ENCODE results near the gene SPPL2B. TPM values are rescaled to one million over a fixed set of nuclear protein-coding genes. Genes with fewer than 3 reads are reported as not detected.

The SPPL2B gene
- polyA plus RNA-seq, 3 donors from 2014 or later: 6.9 to 16.4 (median 12.5) TPM

- Mint-ChIP-seq H3K4me3 (no peak overlapping the region), H3K27me3 (ENCODE audit: low read depth in 3 of 3) (peaks cover 0 to 2% (median 2%) of the 10 kb centered on the region in 3 donors), H3K36me3 (no peaks in the 10 kb centered on the region), H3K27ac (no peak overlapping the region), H3K9me3 (no peaks in the 10 kb centered on the region), H3K4me1 (peaks cover 11 to 13% of the 10 kb centered on the region in 2 donors)
- no peak for DNase-seq
Measured at GRCh38 chr19:2321565-2322283, 6.8 kb upstream of the SPPL2B start.

DNA sequence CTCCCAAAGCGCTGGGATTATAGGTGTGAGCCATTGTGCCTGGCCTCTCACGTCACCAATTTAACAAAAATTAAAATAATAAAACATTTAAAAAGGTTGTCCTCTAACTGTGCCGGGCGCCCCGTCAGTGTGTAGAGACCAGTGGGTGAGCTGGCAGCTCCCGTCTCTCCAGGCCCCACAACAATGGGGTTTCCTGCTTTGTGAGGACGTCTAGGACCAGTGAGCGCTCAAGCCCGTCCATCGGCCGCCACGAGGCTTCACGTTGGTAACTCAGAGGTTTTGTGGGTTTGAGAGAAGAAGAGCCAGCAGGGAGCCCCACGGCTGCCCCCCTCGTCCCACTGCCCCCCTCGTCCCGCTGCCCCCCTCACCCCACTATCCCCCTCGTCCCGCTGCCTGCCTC, 4.8 kb upstream of the SPPL2B start:
- Mint-ChIP-seq H3K9me3 (no peaks in the 10 kb centered on the region), H3K4me1 (peaks cover 26 to 31% of the 10 kb centered on the region in 2 donors), H3K27me3 (ENCODE audit: low read depth in 3 of 3) (peaks cover 2 to 11% (median 6%) of the 10 kb centered on the region in 3 donors), H3K36me3 (no peaks in the 10 kb centered on the region), H3K4me3 (no peak overlapping the region), H3K27ac (no peak overlapping the region)
- DNase-seq: no peak

GRCh38 chr19:2324220-2324948, 4.1 kb upstream of the SPPL2B start:
- DNase-seq: no peak
- H3K4me1 Mint-ChIP-seq: peaks cover 30 to 37% of the 10 kb centered on the region in 2 donors
- no peaks in the 10 kb centered on the region for H3K36me3 Mint-ChIP-seq
- H3K9me3 Mint-ChIP-seq: no peaks in the 10 kb centered on the region
- peaks cover 2 to 17% (median 8%) of the 10 kb centered on the region in 3 donors for H3K27me3 Mint-ChIP-seq (ENCODE audit: low read depth in 3 of 3)
- no peak overlapping the region for H3K4me3 Mint-ChIP-seq
- no peak overlapping the region for H3K27ac Mint-ChIP-seq

DNA sequence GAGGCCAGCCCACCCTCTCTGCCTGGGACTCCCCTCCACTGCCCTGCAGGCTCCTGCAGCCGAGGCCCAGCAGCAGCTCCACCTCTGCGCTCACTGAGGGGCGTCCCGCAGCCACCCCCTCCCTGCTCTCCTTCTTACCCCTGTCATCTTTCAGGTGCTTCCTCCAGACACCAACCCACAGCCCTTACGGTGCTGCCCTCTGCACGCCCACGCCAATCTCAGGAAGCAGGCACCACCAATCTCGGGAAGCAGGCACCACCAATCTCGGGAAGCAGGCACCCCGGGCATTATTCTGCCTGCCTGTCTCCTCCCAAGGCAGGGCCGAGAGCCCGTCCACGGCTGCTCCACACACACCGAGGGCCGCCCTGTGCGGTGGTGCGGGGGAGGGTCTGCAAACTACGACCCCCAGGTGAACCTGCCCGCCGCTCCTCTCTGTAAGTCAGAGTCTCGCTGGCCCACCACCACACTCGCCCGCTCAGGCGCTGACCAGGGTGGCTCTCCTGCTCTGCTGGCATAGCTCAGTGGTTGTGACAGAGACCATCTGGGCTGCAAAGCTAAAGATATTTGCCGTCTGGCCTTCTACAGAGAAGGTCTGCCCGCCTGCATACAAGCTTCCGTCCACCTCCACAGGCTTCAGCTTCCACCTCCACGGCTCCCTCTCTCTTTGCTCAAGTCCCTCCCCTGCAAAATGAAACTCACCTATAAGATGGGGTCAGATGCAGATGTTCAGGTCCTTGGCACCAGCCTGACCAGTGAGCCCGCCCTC, 3.0 kb upstream of the SPPL2B start:
- Mint-ChIP-seq H3K36me3 (no peaks in the 10 kb centered on the region), H3K4me1 (peaks cover 36 to 42% of the 10 kb centered on the region in 2 donors), H3K27ac (peak overlapping the region; percentile 18 to 98 (median 60)), H3K4me3 (peak overlapping the region in 4 of 5 donors; percentile 8 to 99 (median 52)), H3K27me3 (ENCODE audit: low read depth in 3 of 3) (peaks cover 2 to 18% (median 13%) of the 10 kb centered on the region in 3 donors), H3K9me3 (no peaks in the 10 kb centered on the region)
- no peak for DNase-seq

GRCh38 chr19:2326699-2327360, 1.7 kb upstream of the SPPL2B start:
- no peaks in the 10 kb centered on the region for H3K9me3 Mint-ChIP-seq
- no peak for DNase-seq
- peaks cover 42 to 43% of the 10 kb centered on the region in 2 donors for H3K4me1 Mint-ChIP-seq
- peak overlapping the region; percentile 76 to 99 (median 97) for H3K27ac Mint-ChIP-seq
- peak overlapping the region; percentile 41 to 99 (median 99) for H3K4me3 Mint-ChIP-seq
- peaks cover 2 to 16% (median 13%) of the 10 kb centered on the region in 3 donors for H3K27me3 Mint-ChIP-seq (ENCODE audit: low read depth in 3 of 3)
- H3K36me3 Mint-ChIP-seq: no peaks in the 10 kb centered on the region

DNA sequence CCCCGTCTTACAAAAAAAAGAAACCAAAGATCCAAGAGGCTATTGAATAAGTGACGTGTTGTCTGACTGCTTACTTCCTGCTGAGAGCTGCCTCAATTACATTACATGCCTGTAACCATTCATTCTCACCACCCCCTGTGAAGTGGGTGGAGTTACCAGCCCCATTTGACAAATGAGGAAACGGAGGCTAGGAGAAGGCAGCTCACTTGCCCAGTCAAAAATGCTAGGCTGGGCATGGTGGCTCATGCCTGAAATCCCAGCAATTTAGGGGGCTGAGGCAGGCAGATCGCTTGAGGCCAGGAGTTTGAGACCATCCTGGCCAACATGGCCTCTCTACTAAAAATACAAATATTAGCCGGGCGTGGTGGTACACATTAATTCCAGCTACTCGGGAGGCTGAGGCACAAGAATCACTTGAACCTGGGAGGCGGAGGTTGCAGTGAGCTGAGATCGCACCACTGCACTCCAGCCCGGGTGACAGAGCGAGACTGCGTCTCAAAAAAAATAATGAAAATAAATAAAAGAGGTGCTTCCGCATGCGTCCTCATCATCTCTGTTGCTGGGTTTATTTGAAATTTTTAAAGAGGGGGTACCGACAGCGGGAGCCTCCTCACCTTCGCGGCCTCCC, 597 bp upstream of the SPPL2B start:
- peak overlapping the region; percentile 99 to 100 (median 99) for H3K4me3 Mint-ChIP-seq
- peak overlapping the region; percentile 94 to 99 (median 98) for H3K27ac Mint-ChIP-seq
- no peaks in the 10 kb centered on the region for H3K36me3 Mint-ChIP-seq
- H3K9me3 Mint-ChIP-seq: no peaks in the 10 kb centered on the region
- peaks cover 42 to 48% of the 10 kb centered on the region in 2 donors for H3K4me1 Mint-ChIP-seq
- peaks cover 2 to 16% (median 13%) of the 10 kb centered on the region in 3 donors for H3K27me3 Mint-ChIP-seq (ENCODE audit: low read depth in 3 of 3)
- peak; percentile 53 to 65 (median 65) for DNase-seq

DNA sequence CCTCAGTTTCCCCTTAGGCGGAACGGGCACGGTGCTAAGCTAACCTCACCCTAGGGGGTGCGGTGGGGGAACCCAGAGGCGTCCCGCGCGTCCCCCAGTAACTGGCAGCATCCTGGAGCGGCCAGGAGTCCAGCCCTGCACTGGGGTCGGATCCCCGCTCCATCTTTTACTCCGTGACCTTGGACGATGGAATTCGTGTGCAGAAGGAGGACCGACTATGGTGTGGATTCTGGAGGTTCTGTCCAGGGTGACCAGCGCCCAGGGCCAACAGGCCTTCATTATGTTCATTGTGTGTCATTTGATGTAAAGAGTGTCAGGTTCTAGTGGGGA, 630 bp downstream of the SPPL2B start:
- no peak for DNase-seq
- Mint-ChIP-seq H3K4me3 (peak overlapping the region; percentile 84 to 92 (median 87)), H3K9me3 (no peaks in the 10 kb centered on the region), H3K36me3 (no peaks in the 10 kb centered on the region), H3K27me3 (ENCODE audit: low read depth in 3 of 3) (peaks cover 2 to 16% (median 13%) of the 10 kb centered on the region in 3 donors), H3K27ac (peak overlapping the region; percentile 64 to 89 (median 88)), H3K4me1 (peaks cover 42 to 48% of the 10 kb centered on the region in 2 donors)

DNA sequence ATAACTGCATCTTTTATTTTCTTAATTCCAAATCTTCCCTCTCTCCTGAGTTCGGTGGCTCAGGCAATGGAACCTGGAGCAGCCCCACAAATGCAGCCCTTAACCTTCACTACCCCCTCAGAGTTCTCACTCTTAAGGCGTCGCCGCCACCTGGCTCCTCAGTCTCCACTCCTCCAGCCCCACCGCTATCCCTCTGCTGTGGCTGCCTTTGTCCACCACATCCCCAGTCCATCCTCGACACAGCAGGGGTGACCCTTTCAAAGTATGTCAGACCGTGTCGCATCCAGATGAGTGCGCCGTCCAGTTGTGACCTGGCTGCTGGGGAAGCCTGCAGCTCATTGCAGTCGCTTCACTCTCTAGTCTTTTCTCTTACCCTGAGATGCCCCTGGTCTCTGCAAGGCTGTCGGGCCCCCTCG, 1.0 kb downstream of the SPPL2B start:
- Mint-ChIP-seq H3K9me3 (no peaks in the 10 kb centered on the region), H3K4me1 (peaks cover 42 to 48% of the 10 kb centered on the region in 2 donors), H3K36me3 (no peaks in the 10 kb centered on the region), H3K27me3 (ENCODE audit: low read depth in 3 of 3) (peaks cover 2 to 16% (median 13%) of the 10 kb centered on the region in 3 donors), H3K4me3 (peak overlapping the region; percentile 84 to 92 (median 87)), H3K27ac (peak overlapping the region; percentile 64 to 89 (median 88))
- DNase-seq: no peak

DNA sequence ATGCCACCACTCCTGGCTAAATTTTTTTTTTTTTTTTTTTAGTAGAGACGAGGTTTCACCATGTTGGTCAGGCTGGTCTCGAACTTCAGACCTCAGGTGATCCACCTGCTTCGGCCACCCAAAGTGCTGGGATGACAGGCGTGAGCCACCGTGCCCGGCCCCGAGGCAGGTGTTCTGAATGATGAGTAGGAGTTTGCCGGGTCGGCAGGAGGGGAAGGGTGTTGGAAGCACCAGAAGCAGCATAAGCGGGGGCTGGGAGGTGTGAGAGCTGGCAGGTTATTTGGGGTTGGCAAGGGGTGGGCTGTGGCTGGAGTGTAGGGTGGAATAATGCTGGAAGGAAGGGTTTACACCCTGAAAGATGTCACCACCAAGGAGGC, 1.8 kb downstream of the SPPL2B start:
- Mint-ChIP-seq H3K27me3 (ENCODE audit: low read depth in 3 of 3) (peaks cover 2 to 16% (median 13%) of the 10 kb centered on the region in 3 donors), H3K9me3 (no peaks in the 10 kb centered on the region), H3K27ac (peak overlapping the region in 3 of 6 donors; percentile 17 to 62 (median 31)), H3K4me1 (peaks cover 42 to 48% of the 10 kb centered on the region in 2 donors), H3K36me3 (no peaks in the 10 kb centered on the region), H3K4me3 (peak overlapping the region in 4 of 5 donors; percentile 50 to 87 (median 72))
- DNase-seq: no peak

DNA sequence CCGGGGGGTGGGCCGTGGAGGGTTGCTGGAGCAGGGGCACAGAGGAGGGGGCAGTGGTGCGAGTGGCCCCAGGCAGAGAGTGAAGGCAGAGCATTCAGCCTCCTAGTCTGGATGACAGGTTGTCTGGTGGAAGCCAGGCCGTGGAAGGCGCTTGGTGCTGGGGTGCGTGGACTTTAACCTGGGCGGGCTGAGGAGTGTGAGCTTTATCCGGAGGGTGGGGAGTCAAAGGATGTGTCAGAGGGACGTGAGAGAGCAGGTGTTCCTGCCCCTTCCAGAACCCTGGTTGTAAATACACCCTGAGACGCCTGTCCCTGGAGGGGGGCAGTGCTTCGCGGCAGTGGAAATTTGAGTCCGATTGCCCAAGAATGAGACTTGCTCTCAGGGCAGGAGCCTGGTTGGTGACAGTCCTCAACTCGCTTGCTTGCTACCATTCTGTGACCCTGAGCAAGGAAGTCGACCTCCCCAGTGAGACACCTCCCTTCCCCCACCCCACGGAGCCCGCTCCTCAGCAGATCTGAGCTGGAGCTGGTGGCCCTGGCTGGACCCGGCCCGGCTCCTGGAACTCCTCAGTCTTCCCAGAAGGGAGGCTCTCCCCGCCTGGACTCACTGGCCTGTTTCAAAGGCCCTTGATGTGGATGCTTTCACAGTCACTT, 2.3 kb downstream of the SPPL2B start:
- Mint-ChIP-seq H3K27ac (peak overlapping the region in 3 of 6 donors; percentile 17 to 62 (median 36)), H3K4me3 (peak overlapping the region in 3 of 5 donors; percentile 50 to 84 (median 59)), H3K4me1 (peaks cover 41 to 47% of the 10 kb centered on the region in 2 donors), H3K9me3 (no peaks in the 10 kb centered on the region), H3K27me3 (ENCODE audit: low read depth in 3 of 3) (peaks cover 2 to 16% (median 13%) of the 10 kb centered on the region in 3 donors), H3K36me3 (no peaks in the 10 kb centered on the region)
- DNase-seq: no peak

- no peaks in the 10 kb centered on the region for H3K9me3 Mint-ChIP-seq
- no peak overlapping the region for H3K4me3 Mint-ChIP-seq
- H3K27ac Mint-ChIP-seq: peak overlapping the region in 5 of 6 donors; percentile 51 to 69 (median 62)
- peaks cover 0 to 5% (median 0%) of the 10 kb centered on the region in 3 donors for H3K36me3 Mint-ChIP-seq
- H3K27me3 Mint-ChIP-seq (ENCODE audit: low read depth in 3 of 3): peaks cover 2 to 16% (median 13%) of the 10 kb centered on the region in 3 donors
- DNase-seq: no peak
- peaks cover 40 to 46% of the 10 kb centered on the region in 2 donors for H3K4me1 Mint-ChIP-seq
Measured at GRCh38 chr19:2331601-2332246, 3.2 kb downstream of the SPPL2B start.
